Gastroesophageal sphincter (tissue), 4 donors: ENCODE results near the gene CHERP. TPM values are rescaled to one million over a fixed set of nuclear protein-coding genes. Genes with fewer than 3 reads are reported as not detected.

ENCODE experiments used
- ATAC-seq: fragments of 150-250 bp; one replicate; pipeline ENCODE4 v1.9.1; 2016; ENCODE audit warnings: mild to moderate bottlenecking, moderate library complexity
- H3K27ac ChIP-seq, 4 donors: fragments of 200-600 bp; sonication (generic) in 3 of 4; 1 replicate in 3 of 4; 2 replicates in 1 of 4; pipeline ENCODE4 v1.5.1; 2016 to 2019
- H3K27me3 ChIP-seq: fragments of 200-600 bp; sonication (generic); one replicate; pipeline ENCODE4 v1.5.1; 2019
- H3K36me3 ChIP-seq, 2 donors: fragments of 200-600 bp; sonication (generic); one replicate each; pipeline ENCODE4 v1.5.1; 2019; ENCODE audit warnings: control low read depth in 1 of 2
- H3K4me1 ChIP-seq, 3 donors: fragments of 200-600 bp; sonication (generic); 1 replicate in 2 of 3; 2 replicates in 1 of 3; pipeline ENCODE4 v1.5.1; 2016 to 2019; ENCODE audit warnings: control low read depth in 2 of 3
- H3K4me3 ChIP-seq, 2 donors: fragments of 200-600 bp; sonication (generic); one replicate each; pipeline ENCODE4 v1.5.1; 2019; ENCODE audit warnings: mild to moderate bottlenecking in 1 of 2, moderate library complexity in 1 of 2
- H3K9me3 ChIP-seq, 3 donors: fragments of 200-600 bp; sonication (generic); one replicate each; pipeline ENCODE4 v1.5.1; 2017 to 2019; ENCODE audit warnings: control low read depth in 2 of 3
- CTCF ChIP-seq, 4 experiments: fragments of 200-600 bp in 2 of 4; fragments of 450-650 bp in 2 of 4; sonication (generic) in 1 of 4; IDR thresholded peaks; one replicate each; pipeline ENCODE4 v1.5.1; 2017 to 2019; ENCODE audit warnings: antibody characterized with exemption in 4 of 4, mild to moderate bottlenecking in 2 of 4, moderate library complexity in 2 of 4
- EP300 ChIP-seq: sonication (generic); formaldehyde crosslinking; IDR thresholded peaks from one replicate; pipeline ENCODE4 v1.6.1; 2017; ENCODE audit warnings: antibody characterized with exemption, mild to moderate bottlenecking
- POLR2A ChIP-seq, 2 donors: fragments of 450-650 bp; IDR thresholded peaks; one replicate each; pipeline ENCODE4 v1.6.1; 2017; ENCODE audit warnings: antibody characterized with exemption in 2 of 2, mild to moderate bottlenecking in 2 of 2, moderate library complexity in 1 of 2
- POLR2AphosphoS5 ChIP-seq: sonication (generic); formaldehyde crosslinking; IDR thresholded peaks from one replicate; pipeline ENCODE4 v1.6.1; 2017; ENCODE audit warnings: antibody characterized with exemption
- WGBS, 2 donors: methylation state at CpG; one replicate each; pipeline ENCODE4 v1.1.5; 2018; ENCODE audit warnings: low coverage in 1 of 2; 5-methylcytosine and 5-hydroxymethylcytosine counted together
- total RNA-seq, 4 donors: library from RNA; depleted of rRNA; stranded (reverse); fragments of >200 nt; gene quantifications; one replicate each; pipeline ENCODE4 v1.1.0, GENCODE V29; 2016

Gene CHERP
- total RNA-seq, 4 donors from 2014 or later: 5.7 to 12.7 (median 6.6) TPM

GRCh38 chr19:16521715-16522289 is 20.4 kb downstream of the CHERP start:
- H3K9me3 ChIP-seq: no peaks in the 10 kb centered on the region
- no peaks in the 10 kb centered on the region for H3K4me1 ChIP-seq
- H3K27ac ChIP-seq: no peak overlapping the region
- H3K27me3 ChIP-seq: no peaks in the 10 kb centered on the region
- H3K36me3 ChIP-seq: peaks cover 0 to 100% of the 10 kb centered on the region in 2 donors
- WGBS, 2 donors: 92% methylated on average over 7 of the region's 10 CpGs; no CpG with 5 or more reads in 1 of the 2 donors
- TF ChIP-seq POLR2A (IDR thresholded peaks at IDR 0.05) (no peak), POLR2AphosphoS5 (no peak), EP300 (no peak), CTCF (IDR thresholded peaks at IDR 0.05) (no peak)
- no peak for ATAC-seq
- H3K4me3 ChIP-seq: no peak overlapping the region

GRCh38 chr19:16520986-16521624 is 21.1 kb downstream of the CHERP start:
- TF ChIP-seq POLR2A (IDR thresholded peaks at IDR 0.05): no peak
- no peak for TF ChIP-seq POLR2AphosphoS5
- no peak for TF ChIP-seq CTCF (IDR thresholded peaks at IDR 0.05)
- no peak for TF ChIP-seq EP300
- no peak for ATAC-seq
- no peaks in the 10 kb centered on the region for H3K4me1 ChIP-seq
- no peaks in the 10 kb centered on the region for H3K27me3 ChIP-seq
- no peaks in the 10 kb centered on the region for H3K9me3 ChIP-seq
- H3K4me3 ChIP-seq: no peak overlapping the region
- WGBS, 2 donors: no CpG with 5 or more reads among the region's 18 CpGs
- H3K36me3 ChIP-seq: peaks cover 0 to 100% of the 10 kb centered on the region in 2 donors
- H3K27ac ChIP-seq: no peak overlapping the region

GRCh38 chr19:16520074-16520973 is 21.9 kb downstream of the CHERP start:
- H3K4me1 ChIP-seq: no peaks in the 10 kb centered on the region
- ATAC-seq: no peak
- no peak overlapping the region for H3K27ac ChIP-seq
- no peak overlapping the region for H3K4me3 ChIP-seq
- H3K9me3 ChIP-seq: no peaks in the 10 kb centered on the region
- no peak for TF ChIP-seq CTCF (IDR thresholded peaks at IDR 0.05)
- TF ChIP-seq EP300: no peak
- no peak for TF ChIP-seq POLR2A (IDR thresholded peaks at IDR 0.05)
- TF ChIP-seq POLR2AphosphoS5: no peak
- H3K27me3 ChIP-seq: no peaks in the 10 kb centered on the region
- 87 to 93% methylated on average over 3 to 7 of the region's 45 CpGs for whole genome bisulfite sequencing, 2 donors
- H3K36me3 ChIP-seq: peaks cover 0 to 100% of the 10 kb centered on the region in 2 donors

- TF ChIP-seq POLR2A (IDR thresholded peaks at IDR 0.05) (no peak), POLR2AphosphoS5 (no peak), CTCF (IDR thresholded peaks at IDR 0.05) (no peak), EP300 (no peak)
- H3K4me1 ChIP-seq: no peaks in the 10 kb centered on the region
- no peak for ATAC-seq
- no peaks in the 10 kb centered on the region for H3K9me3 ChIP-seq
- no peak overlapping the region for H3K4me3 ChIP-seq
- H3K36me3 ChIP-seq: peaks cover 0 to 100% of the 10 kb centered on the region in 2 donors
- H3K27ac ChIP-seq: no peak overlapping the region
- H3K27me3 ChIP-seq: no peaks in the 10 kb centered on the region
- WGBS, 2 donors: 89% methylated on average over 5 of the region's 24 CpGs; no CpG with 5 or more reads in 1 of the 2 donors
Observed at GRCh38 chr19:16519230-16519687, 23.0 kb downstream of the CHERP start.
